Ovary (tissue), 3 donors: ENCODE measurements around the gene EMP2.

Source experiments
- EP300 ChIP-seq: sonication (generic); formaldehyde crosslinking; IDR thresholded peaks from one replicate; pipeline ENCODE4 v1.6.1; 2017; ENCODE audit warnings: antibody characterized with exemption
- TF ChIP-seq, protein P1 (sequence below), 3 donors: fragments of 450-650 bp in 2 of 3; fragments of 200-600 bp in 1 of 3; IDR thresholded peaks; one replicate each; pipeline versions ENCODE4 v1.5.1 to v1.8.0; 2016 to 2022; ENCODE audit warnings: antibody characterized with exemption in 3 of 3, mild to moderate bottlenecking in 1 of 3
- donor health status: DM: no; HTN: no; CAD: no.

DNA sequence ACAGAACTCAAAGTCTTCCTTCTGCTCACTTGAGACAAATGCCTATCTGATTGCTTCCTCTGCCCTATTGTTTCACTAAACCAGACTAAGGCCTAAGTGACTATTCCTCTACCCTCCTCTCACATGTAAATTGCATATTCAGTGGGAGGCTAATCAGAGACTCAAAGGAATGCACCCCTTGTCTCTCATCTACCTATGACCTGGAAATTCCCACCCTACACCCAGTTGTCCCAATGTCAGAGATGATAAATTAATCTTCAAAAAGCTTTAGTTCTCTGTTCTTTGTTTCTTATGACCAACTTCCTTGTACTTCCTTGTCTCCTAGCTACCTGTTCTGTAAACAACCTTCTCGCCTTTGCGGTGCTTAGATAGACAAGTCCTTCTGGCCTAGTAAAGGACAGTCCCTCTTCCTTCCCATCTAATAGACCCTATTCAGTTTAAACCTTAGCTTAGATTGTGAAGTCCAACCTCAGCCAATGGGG lies 76.0 kb downstream of the EMP2 start:
- TF ChIP-seq, protein P1, sequence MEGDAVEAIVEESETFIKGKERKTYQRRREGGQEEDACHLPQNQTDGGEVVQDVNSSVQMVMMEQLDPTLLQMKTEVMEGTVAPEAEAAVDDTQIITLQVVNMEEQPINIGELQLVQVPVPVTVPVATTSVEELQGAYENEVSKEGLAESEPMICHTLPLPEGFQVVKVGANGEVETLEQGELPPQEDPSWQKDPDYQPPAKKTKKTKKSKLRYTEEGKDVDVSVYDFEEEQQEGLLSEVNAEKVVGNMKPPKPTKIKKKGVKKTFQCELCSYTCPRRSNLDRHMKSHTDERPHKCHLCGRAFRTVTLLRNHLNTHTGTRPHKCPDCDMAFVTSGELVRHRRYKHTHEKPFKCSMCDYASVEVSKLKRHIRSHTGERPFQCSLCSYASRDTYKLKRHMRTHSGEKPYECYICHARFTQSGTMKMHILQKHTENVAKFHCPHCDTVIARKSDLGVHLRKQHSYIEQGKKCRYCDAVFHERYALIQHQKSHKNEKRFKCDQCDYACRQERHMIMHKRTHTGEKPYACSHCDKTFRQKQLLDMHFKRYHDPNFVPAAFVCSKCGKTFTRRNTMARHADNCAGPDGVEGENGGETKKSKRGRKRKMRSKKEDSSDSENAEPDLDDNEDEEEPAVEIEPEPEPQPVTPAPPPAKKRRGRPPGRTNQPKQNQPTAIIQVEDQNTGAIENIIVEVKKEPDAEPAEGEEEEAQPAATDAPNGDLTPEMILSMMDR (IDR thresholded peaks at IDR 0.05), result no peak
- no peak for TF ChIP-seq EP300
